GM18951 (cell line): Measurements from ENCODE around the gene STKLD1.

ENCODE experiments used
- POLR2A ChIP-seq: IDR thresholded peaks from 4 replicates; pipeline ENCODE4 v1.6.1; 2011; ENCODE audit warnings: mild to moderate bottlenecking; ENCODE audit not compliant: insufficient read length, insufficient read depth; ENCODE audit errors: extremely low read depth
- in situ Hi-C: fragments of 300-500 bp; cut with MboI; formaldehyde crosslinking; loops from one replicate; pipeline ENCODE4 v1.12.0; 2022; ENCODE audit warnings: low sequenced_read_pairs, mixed read lengths, inconsistent platforms; ENCODE audit not compliant: unreplicated experiment

Gene STKLD1

GRCh38 chr9:133429214-133429613 is 53.0 kb downstream of the STKLD1 start:
- in situ Hi-C loops = no loop called here
- no peak for TF ChIP-seq POLR2A

GRCh38 chr9:133429641-133430161 is 53.5 kb downstream of the STKLD1 start:
- no peak for TF ChIP-seq POLR2A
- in situ Hi-C loops = no loop called here

DNA sequence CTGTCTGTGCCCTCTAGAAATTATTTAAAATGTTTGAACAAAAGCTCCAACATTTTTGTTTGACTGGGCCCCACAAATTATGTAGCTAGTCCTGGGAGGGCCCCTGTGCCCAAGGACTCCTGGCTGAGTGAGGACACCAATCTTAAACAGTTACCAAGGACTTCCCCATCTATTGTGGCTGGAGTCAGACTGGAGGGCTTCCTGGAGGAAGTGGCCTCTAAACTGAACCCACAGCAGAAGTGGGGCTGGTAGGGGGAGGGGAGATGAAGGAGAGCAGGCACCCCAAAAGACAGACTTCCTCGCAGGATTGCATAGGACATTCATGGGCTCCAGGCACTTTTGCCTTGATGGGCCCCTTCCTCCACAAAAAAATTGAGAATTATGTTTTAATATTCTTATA is 54.1 kb downstream of the STKLD1 start:
- TF ChIP-seq POLR2A = no peak
- in situ Hi-C loops = no loop called here

- in situ Hi-C loops = no loop called here
- no peak for TF ChIP-seq POLR2A
Observed at GRCh38 chr9:133433351-133433843, 57.2 kb downstream of the STKLD1 start.

- TF ChIP-seq POLR2A = no peak
Observed at GRCh38 chr9:133436681-133437080, 60.5 kb downstream of the STKLD1 start.

GRCh38 chr9:133437753-133438531 is 61.8 kb downstream of the STKLD1 start:
- in situ Hi-C loops = no loop called here
- TF ChIP-seq POLR2A = no peak

More at GRCh38 chr9:133436681-133437080, 60.5 kb downstream of the STKLD1 start:
- in situ Hi-C loops = no loop called here

GRCh38 chr9:133439337-133439736 is 63.2 kb downstream of the STKLD1 start:
- TF ChIP-seq POLR2A = no peak
- in situ Hi-C loops = no loop called here

DNA sequence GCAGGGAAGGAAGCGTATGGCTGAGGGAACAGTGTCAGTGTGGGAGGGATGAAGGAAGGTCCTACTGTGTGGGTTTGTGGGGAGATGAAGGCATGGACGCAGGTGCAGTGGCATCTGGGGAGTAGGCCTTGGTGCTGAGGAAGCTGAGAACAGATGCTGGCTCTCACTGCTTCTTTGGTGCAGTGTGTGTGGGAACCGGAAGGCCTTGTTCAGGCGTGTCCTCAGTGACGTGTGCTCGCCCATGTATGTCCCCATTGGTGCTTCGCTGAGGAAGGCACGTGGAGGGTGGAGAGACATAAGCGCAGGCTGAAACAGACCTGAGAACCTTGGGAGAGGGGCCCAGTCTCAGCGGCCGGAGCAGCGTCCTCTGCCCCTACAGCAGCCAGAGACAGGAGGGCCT is 64.7 kb downstream of the STKLD1 start:
- peak; percentile 38 for TF ChIP-seq POLR2A
- in situ Hi-C loops = no loop called here

DNA sequence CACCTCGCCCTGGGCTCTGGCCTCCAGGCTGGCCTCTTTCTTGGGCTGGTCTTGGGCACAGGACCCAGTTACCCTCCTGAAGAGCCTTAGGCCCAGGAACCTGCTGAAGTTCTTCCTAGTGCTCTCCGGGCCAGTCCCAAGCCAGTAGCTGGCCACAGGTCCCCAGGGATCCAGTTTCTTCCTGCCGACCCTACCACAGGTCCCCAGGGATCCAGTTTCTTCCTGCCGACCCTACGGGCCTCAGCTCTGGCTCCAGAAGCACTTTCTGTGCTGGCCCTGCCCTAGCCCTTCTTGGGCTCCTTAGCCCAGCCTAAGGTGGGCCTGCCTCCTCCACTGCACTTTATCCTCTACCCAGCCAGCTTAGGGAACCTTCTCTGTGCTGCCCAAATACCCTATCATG is 65.4 kb downstream of the STKLD1 start:
- in situ Hi-C loops = no loop called here
- no peak for TF ChIP-seq POLR2A

GRCh38 chr9:133443248-133443647 is 67.1 kb downstream of the STKLD1 start:
- in situ Hi-C loops = no loop called here
- no peak for TF ChIP-seq POLR2A

- TF ChIP-seq POLR2A = no peak
- in situ Hi-C loops = no loop called here
Observed at GRCh38 chr9:133443982-133444381, 67.8 kb downstream of the STKLD1 start.

DNA sequence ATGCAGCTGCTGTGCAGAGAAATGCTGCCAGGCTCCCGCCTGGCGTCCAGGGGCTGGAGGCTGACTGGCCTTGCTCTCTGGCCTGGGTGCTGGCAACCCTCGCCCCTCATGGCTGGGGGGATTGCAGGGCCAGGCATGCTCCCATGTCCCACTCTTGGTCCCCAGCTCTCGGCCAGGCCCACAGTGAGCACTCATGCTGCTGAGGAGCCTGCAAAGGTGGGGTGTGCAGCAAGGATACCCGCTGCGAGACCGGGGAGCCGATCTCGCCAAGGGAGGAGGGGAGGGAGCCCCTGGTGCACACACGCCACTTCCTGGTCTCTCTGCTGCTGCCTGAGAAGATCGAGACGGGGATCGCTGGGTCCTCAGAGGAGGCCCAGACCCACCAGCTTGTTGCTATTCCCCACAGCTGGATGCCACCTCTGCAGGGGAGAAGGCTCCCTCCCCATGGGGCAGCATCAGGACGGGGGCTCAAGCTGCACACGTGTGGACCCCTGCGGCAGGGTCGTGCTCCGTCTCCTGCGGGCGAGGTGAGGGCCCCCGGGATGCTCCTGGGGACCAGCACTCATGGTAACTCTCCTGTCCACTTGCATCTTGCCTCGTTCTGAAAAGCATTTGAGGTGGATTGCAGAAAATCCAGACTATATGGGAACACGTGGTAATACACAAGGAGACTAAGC is 69.3 kb downstream of the STKLD1 start:
- TF ChIP-seq POLR2A = no peak
- in situ Hi-C loops = no loop called here

GRCh38 chr9:133448487-133448972 is 72.4 kb downstream of the STKLD1 start:
- in situ Hi-C loops = no loop called here
- no peak for TF ChIP-seq POLR2A
